WTC11 (cell line): Measurements from ENCODE around the gene DDX10. TPM values are rescaled to one million over a fixed set of nuclear protein-coding genes. Genes with fewer than 3 reads are reported as not detected.
"Not testable (repeated sequence)": the region's sequence is repeated elsewhere in the genome, so short reads cannot be mapped to it uniquely, and the experiment has no call there.

Experiments used
- ATAC-seq: fragments of 200-7000 bp; cut with Tn5 transposase; 2 replicates; pipeline ENCODE4 v1.10.0; 2021; ENCODE audit warnings: mild to moderate bottlenecking, moderate library complexity
- CTCF ChIA-PET: fragments of 300-600 bp; sonication (Branson Sonifier 250); formaldehyde crosslinking; loops from one replicate; lab custom pipeline; 2021; ENCODE audit warnings: antibody characterized with exemption; lab: Charles Lee
- POLR2A ChIA-PET: fragments of 350-600 bp; sonication (Branson Sonifier 250); formaldehyde crosslinking; loops from one replicate; lab custom pipeline; 2021; ENCODE audit warnings: antibody characterized with exemption; lab: Charles Lee
- DNase-seq: peaks from one replicate; pipeline ENCODE4 v3.0.0; 2021; ENCODE audit warnings: low spot score
- H3K27ac Mint-ChIP-seq: 2 replicates; pipeline ENCODE4 v1.8.0; 2021; ENCODE audit warnings: mixed read lengths
- H3K27me3 Mint-ChIP-seq: 2 replicates; pipeline ENCODE4 v1.8.0; 2021; ENCODE audit warnings: low read depth, mild to moderate bottlenecking, moderate library complexity, mixed read lengths
- H3K36me3 Mint-ChIP-seq: 2 replicates; pipeline ENCODE4 v1.8.0; 2021; ENCODE audit warnings: mixed read lengths
- H3K4me1 Mint-ChIP-seq: 2 replicates; pipeline ENCODE4 v1.8.0; 2022; ENCODE audit warnings: mixed read lengths
- H3K4me3 Mint-ChIP-seq: 2 replicates; pipeline ENCODE4 v1.8.0; 2021; ENCODE audit warnings: mild to moderate bottlenecking, moderate library complexity, mixed read lengths
- H3K9me3 Mint-ChIP-seq: 2 replicates; pipeline ENCODE4 v1.8.0; 2021; ENCODE audit warnings: mixed read lengths
- AR ChIP-seq: fragments of 250-450 bp; sonication (Bioruptor Pico); IDR thresholded peaks from 2 replicates; pipeline ENCODE4 v1.9.0; 2021; ENCODE audit warnings: mild to moderate bottlenecking
- ATF3 ChIP-seq: sonication (generic); formaldehyde crosslinking; conservative IDR thresholded peaks from 2 replicates; pipeline ENCODE4 v1.8.1; 2022; ENCODE audit warnings: mild to moderate bottlenecking, missing genetic modification reagents
- CTCF ChIP-seq: fragments of 200-600 bp; IDR thresholded peaks from 2 replicates; pipeline ENCODE4 v1.8.0; 2022; ENCODE audit warnings: antibody characterized with exemption
- E2F1 ChIP-seq: sonication (generic); formaldehyde crosslinking; IDR thresholded peaks from 2 replicates; pipeline ENCODE4 v1.8.0; 2022; ENCODE audit warnings: mild to moderate bottlenecking, missing genetic modification reagents
- GABPB1 ChIP-seq: sonication (generic); formaldehyde crosslinking; IDR thresholded peaks from 2 replicates; pipeline ENCODE4 v1.8.1; 2023; ENCODE audit warnings: mild to moderate bottlenecking, missing genetic modification reagents
- HMGA2 ChIP-seq: fragments of 250-450 bp; sonication (Bioruptor Pico); IDR thresholded peaks from 2 replicates; pipeline ENCODE4 v1.4.0; 2021; ENCODE audit warnings: mild to moderate bottlenecking, moderate library complexity
- IRF2 ChIP-seq: sonication (generic); formaldehyde crosslinking; IDR thresholded peaks from 2 replicates; pipeline ENCODE4 v1.8.0; 2022; ENCODE audit warnings: low read depth, missing genetic modification reagents, borderline replicate concordance
- JAZF1 ChIP-seq: fragments of 250-450 bp; sonication (Bioruptor Pico); IDR thresholded peaks from 2 replicates; pipeline ENCODE4 v1.9.0; 2021; ENCODE audit warnings: moderate library complexity, mild to moderate bottlenecking, inconsistent platforms
- KAT7 ChIP-seq: sonication (generic); formaldehyde crosslinking; IDR thresholded peaks from 2 replicates; pipeline ENCODE4 v1.8.1; 2023; ENCODE audit warnings: missing genetic modification reagents, mild to moderate bottlenecking, borderline replicate concordance
- NFATC4 ChIP-seq: fragments of 250-450 bp; sonication (Bioruptor Pico); IDR thresholded peaks from 2 replicates; pipeline ENCODE4 v1.9.0; 2021; ENCODE audit warnings: mild to moderate bottlenecking
- RORB ChIP-seq: fragments of 250-450 bp; sonication (Bioruptor Pico); IDR thresholded peaks from 2 replicates; pipeline ENCODE4 v1.9.0; 2021; ENCODE audit warnings: mild to moderate bottlenecking
- SMAD3 ChIP-seq: sonication (generic); formaldehyde crosslinking; IDR thresholded peaks from 2 replicates; pipeline ENCODE4 v1.8.0; 2022; ENCODE audit warnings: missing genetic modification reagents, mild to moderate bottlenecking, borderline replicate concordance
- USF2 ChIP-seq: sonication (generic); formaldehyde crosslinking; IDR thresholded peaks from 2 replicates; pipeline ENCODE4 v1.8.1; 2023; ENCODE audit warnings: mild to moderate bottlenecking, missing genetic modification reagents, moderate library complexity
- total RNA-seq: library from RNA; stranded (reverse); gene quantifications from 3 replicates; pipeline ENCODE4 v1.2.3, GENCODE V29; 2021

Gene DDX10
- total RNA-seq, 1 experiment from 2014 or later: 56.8 TPM

- CTCF ChIA-PET, H3K4me3 Mint-ChIP-seq, DNase-seq, POLR2A ChIA-PET, H3K27me3 Mint-ChIP-seq, H3K27ac Mint-ChIP-seq: not testable (repeated sequence)
- peak; percentile 56; the same call in 1 of the 2 replicates for TF ChIP-seq USF2 (CRISPR knock-in tag)
- H3K36me3 Mint-ChIP-seq: peaks cover 15% of the 10 kb centered on the region
- H3K4me1 Mint-ChIP-seq: peaks cover 26% of the 10 kb centered on the region
- H3K9me3 Mint-ChIP-seq: peaks cover 33% of the 10 kb centered on the region
- peak; percentile 60 for ATAC-seq
These were observed 23.1 kb upstream of the DDX10 start for GRCh38 chr11:108641752-108642151.

GRCh38 chr11:108643974-108644373 is 20.9 kb upstream of the DDX10 start:
- Mint-ChIP-seq H3K4me3 (no peak overlapping the region), H3K4me1 (peaks cover 34% of the 10 kb centered on the region), H3K27me3 (no peaks in the 10 kb centered on the region), H3K27ac (no peak overlapping the region), H3K9me3 (peaks cover 33% of the 10 kb centered on the region), H3K36me3 (peaks cover 15% of the 10 kb centered on the region)
- POLR2A ChIA-PET: no interaction called here
- CTCF ChIA-PET: interaction anchor here (0.7 kb wide), 1 partner anchor 10 kb away, joined by 3 read pairs; no protein-coding TSS in a partner anchor
- DNase-seq (no peak), ATAC-seq (no peak)
- TF ChIP-seq HMGA2 (CRISPR knock-in tag): no peak
- no peak for TF ChIP-seq E2F1 (CRISPR knock-in tag)
- no peak for TF ChIP-seq RORB (CRISPR knock-in tag)
- no peak for TF ChIP-seq JAZF1 (CRISPR knock-in tag)
- TF ChIP-seq GABPB1 (CRISPR knock-in tag): no peak
- no peak for TF ChIP-seq IRF2 (CRISPR knock-in tag)
- TF ChIP-seq SMAD3 (CRISPR knock-in tag): no peak
- no peak for TF ChIP-seq CTCF
- TF ChIP-seq NFATC4 (CRISPR knock-in tag): no peak
- no peak for TF ChIP-seq AR (CRISPR knock-in tag)
- TF ChIP-seq KAT7 (CRISPR knock-in tag): no peak

GRCh38 chr11:108645970-108646369 is 18.9 kb upstream of the DDX10 start:
- ChIA-PET POLR2A (no interaction called here), CTCF (interaction anchor here (0.9 kb wide), 1 partner anchor 637 kb away, joined by 3 read pairs; the partner anchor contains the start of gene CUL5)
- H3K4me1 Mint-ChIP-seq: peaks cover 34% of the 10 kb centered on the region
- H3K36me3 Mint-ChIP-seq: peaks cover 14% of the 10 kb centered on the region
- peaks cover 15% of the 10 kb centered on the region for H3K9me3 Mint-ChIP-seq
- no peak overlapping the region for H3K4me3 Mint-ChIP-seq
- no peak for TF ChIP-seq ATF3 (CRISPR knock-in tag)
- H3K27me3 Mint-ChIP-seq: no peaks in the 10 kb centered on the region
- ATAC-seq (no peak), DNase-seq (no peak)
- no peak overlapping the region for H3K27ac Mint-ChIP-seq
